ENCODE results near the gene NOTCH2. TPM values are rescaled to one million over a fixed set of nuclear protein-coding genes. Genes with fewer than 3 reads are reported as not detected.

Gene NOTCH2
- total RNA-seq, 1 donor from 2014 or later: 112 TPM

DNA sequence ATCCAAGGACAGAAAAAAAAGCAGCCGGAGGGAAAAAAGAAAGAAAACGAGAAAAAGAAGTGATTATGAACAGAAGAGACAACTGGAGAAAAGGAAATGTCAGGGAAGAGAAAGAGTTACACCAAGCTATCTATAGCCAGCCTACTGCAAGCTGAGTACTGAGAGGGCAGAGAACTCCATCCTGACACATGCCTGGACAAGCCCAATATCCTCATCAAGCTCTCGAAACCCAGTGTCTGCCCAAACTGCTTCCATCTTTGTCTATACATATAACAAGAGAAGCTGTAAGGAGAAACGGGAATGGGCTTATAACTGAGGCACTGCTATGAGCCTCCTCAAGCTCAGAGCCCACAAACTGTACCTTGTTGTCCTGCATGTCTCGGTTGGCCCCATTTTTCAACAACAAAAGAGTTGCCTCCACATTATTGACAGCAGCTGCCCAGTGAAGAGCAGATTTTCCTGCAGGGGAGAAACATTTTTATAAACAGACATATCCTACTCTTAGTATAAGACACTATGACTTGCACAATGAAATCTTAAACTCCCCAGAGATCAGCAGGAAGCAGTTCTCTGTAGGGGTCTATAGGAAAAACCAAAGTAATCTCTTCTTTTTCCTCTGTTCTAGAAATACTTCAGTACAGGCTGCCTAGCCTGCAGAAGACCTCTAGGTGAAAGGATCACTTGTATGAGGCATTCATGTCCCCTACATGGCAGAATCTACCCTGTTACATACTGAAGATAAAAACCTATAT, 152.0 kb downstream of the NOTCH2 start:
- H3K9me3 Mint-ChIP-seq (ENCODE audit: low read depth): no peaks in the 10 kb centered on the region
- no peak overlapping the region for H3K27ac Mint-ChIP-seq

DNA sequence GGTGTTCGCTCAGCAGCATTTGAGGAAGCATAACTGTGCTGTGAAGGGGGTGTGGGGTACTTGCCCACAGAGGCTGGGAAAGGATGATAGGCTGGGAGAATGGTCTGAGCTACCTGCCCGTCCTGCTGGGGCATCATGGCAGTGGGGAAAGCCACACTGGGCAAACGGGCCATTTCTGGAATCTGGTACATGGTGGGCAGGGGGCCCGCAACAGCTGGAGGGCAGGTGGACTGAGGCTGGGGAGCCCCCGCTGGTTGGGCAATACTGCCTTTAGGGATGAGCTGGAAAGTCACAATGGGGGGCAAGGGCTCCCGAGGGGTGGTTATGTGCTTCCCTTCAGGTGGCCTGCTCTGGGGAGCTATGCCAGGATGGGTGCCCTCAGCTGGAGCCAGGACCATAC, 153.9 kb downstream of the NOTCH2 start:
- peaks cover 62% of the 10 kb centered on the region for H3K36me3 Mint-ChIP-seq (ENCODE audit: insufficient read depth)
- H3K27ac Mint-ChIP-seq: no peak overlapping the region
- no peak overlapping the region for H3K4me3 Mint-ChIP-seq (ENCODE audit: low read depth)
- peaks cover 11% of the 10 kb centered on the region for H3K4me1 Mint-ChIP-seq (ENCODE audit: low read depth)
- no peak for DNase-seq (ENCODE audit: low spot score, unreplicated experiment)
- TF ChIP-seq CTCF (IDR thresholded peaks at IDR 0.05; ENCODE audit: unreplicated experiment): no peak
- H3K27me3 Mint-ChIP-seq: peaks cover 58% of the 10 kb centered on the region
- no peaks in the 10 kb centered on the region for H3K9me3 Mint-ChIP-seq (ENCODE audit: low read depth)

More for the DNA sequence above, 152.0 kb downstream of the NOTCH2 start:
- Mint-ChIP-seq H3K36me3 (ENCODE audit: insufficient read depth) (peaks cover 77% of the 10 kb centered on the region), H3K4me3 (ENCODE audit: low read depth) (no peak overlapping the region), H3K4me1 (ENCODE audit: low read depth) (peaks cover 9% of the 10 kb centered on the region), H3K27me3 (peaks cover 53% of the 10 kb centered on the region)
- TF ChIP-seq CTCF (IDR thresholded peaks at IDR 0.05; ENCODE audit: unreplicated experiment): no peak
- no peak for DNase-seq (ENCODE audit: low spot score, unreplicated experiment)

- peaks cover 11% of the 10 kb centered on the region for H3K4me1 Mint-ChIP-seq (ENCODE audit: low read depth)
- H3K27ac Mint-ChIP-seq: no peak overlapping the region
- H3K9me3 Mint-ChIP-seq (ENCODE audit: low read depth): no peaks in the 10 kb centered on the region
- no peak for DNase-seq (ENCODE audit: low spot score, unreplicated experiment)
- peaks cover 52% of the 10 kb centered on the region for H3K36me3 Mint-ChIP-seq (ENCODE audit: insufficient read depth)
- no peak overlapping the region for H3K4me3 Mint-ChIP-seq (ENCODE audit: low read depth)
- H3K27me3 Mint-ChIP-seq: peaks cover 69% of the 10 kb centered on the region
- no peak for TF ChIP-seq CTCF (IDR thresholded peaks at IDR 0.05; ENCODE audit: unreplicated experiment)
Measured at GRCh38 chr1:119914071-119914470, 155.4 kb downstream of the NOTCH2 start.

GRCh38 chr1:119912963-119913362, 156.5 kb downstream of the NOTCH2 start:
- H3K9me3 Mint-ChIP-seq (ENCODE audit: low read depth): no peaks in the 10 kb centered on the region
- peaks cover 41% of the 10 kb centered on the region for H3K36me3 Mint-ChIP-seq (ENCODE audit: insufficient read depth)
- H3K27me3 Mint-ChIP-seq: peaks cover 69% of the 10 kb centered on the region
- DNase-seq (ENCODE audit: low spot score, unreplicated experiment): no peak
- peaks cover 11% of the 10 kb centered on the region for H3K4me1 Mint-ChIP-seq (ENCODE audit: low read depth)
- no peak overlapping the region for H3K27ac Mint-ChIP-seq
- TF ChIP-seq CTCF (IDR thresholded peaks at IDR 0.05; ENCODE audit: unreplicated experiment): no peak
- H3K4me3 Mint-ChIP-seq (ENCODE audit: low read depth): no peak overlapping the region

DNA sequence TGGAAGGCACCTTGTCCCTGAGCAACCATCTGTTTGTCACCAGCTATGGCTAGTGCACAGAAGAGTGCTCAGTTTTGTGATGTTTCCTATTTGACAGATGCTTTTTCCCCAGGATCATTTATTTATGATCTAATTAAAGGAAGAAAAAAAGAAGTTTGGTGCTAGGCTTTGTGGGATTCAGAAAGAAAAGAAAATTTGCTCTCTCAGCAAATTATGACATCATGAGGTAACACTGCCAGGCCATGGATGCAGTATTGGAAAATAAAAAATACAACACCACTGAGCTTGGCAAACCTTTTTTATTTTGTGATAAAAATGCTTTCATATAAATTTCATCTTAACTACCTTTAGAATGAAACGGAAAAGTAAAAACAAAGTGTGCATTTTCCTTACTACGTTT, 157.7 kb downstream of the NOTCH2 start:
- TF ChIP-seq CTCF (IDR thresholded peaks at IDR 0.05; ENCODE audit: unreplicated experiment): no peak
- H3K27me3 Mint-ChIP-seq: peaks cover 72% of the 10 kb centered on the region
- peaks cover 29% of the 10 kb centered on the region for H3K36me3 Mint-ChIP-seq (ENCODE audit: insufficient read depth)
- H3K4me3 Mint-ChIP-seq (ENCODE audit: low read depth): no peak overlapping the region
- H3K27ac Mint-ChIP-seq: no peak overlapping the region
- peaks cover 11% of the 10 kb centered on the region for H3K4me1 Mint-ChIP-seq (ENCODE audit: low read depth)
- no peaks in the 10 kb centered on the region for H3K9me3 Mint-ChIP-seq (ENCODE audit: low read depth)
- no peak for DNase-seq (ENCODE audit: low spot score, unreplicated experiment)
